Activated CD8-positive, alpha-beta memory T cell treated with anti-CD3 and anti-CD28 coated beads, Interleukin-2, amount 50 U/mL, for 4 hours (primary cell): ENCODE measurements around the gene GSC2.

Experiments used
- DNase-seq: peaks from one replicate; pipeline ENCODE4 v3.0.0-alpha.2; 2020

Gene GSC2

DNA sequence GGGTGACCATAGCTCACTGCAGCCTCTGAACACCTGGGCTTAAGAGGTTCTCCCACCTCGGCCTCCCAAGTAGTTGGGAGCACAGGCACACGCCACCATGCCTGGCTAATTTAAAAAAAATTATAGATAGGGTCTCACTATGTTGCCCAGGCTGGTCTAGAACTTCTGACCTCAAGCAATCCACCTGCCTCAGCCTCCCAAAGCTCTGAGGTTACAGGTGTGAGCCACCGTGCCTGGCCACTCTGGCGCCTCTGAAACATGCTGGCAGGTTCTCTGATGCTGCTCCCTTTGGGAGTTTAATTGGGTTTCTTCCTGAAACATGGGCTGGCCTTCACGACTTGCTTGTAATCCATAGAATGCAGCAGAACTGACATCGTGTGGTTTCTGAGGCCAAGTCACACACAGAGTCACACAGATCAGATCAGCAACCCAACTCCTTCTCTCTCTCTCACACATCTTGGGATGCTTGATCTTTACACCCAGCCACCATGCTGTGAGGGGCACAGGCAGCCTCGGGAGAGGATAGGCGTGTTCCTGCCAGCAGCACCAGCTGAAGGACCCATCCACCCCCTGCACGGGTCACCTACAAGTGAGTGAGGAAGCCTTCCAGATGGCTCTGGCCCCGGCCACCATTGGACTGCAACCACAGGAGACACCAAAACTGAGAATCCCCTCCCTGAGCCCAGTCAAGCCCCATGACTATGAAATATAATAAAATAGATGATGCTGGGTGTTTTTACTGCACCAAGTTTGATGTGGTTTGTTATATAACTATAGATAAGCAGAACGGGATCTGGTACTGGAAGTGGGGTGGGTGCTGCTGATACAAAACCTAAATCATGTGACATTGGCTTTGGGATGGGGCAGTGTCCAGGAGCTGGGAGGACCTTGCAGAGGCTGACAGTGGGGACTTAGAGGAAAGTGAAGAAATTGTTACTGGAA, 3.1 kb upstream of the GSC2 start:
- no peak for DNase-seq

DNA sequence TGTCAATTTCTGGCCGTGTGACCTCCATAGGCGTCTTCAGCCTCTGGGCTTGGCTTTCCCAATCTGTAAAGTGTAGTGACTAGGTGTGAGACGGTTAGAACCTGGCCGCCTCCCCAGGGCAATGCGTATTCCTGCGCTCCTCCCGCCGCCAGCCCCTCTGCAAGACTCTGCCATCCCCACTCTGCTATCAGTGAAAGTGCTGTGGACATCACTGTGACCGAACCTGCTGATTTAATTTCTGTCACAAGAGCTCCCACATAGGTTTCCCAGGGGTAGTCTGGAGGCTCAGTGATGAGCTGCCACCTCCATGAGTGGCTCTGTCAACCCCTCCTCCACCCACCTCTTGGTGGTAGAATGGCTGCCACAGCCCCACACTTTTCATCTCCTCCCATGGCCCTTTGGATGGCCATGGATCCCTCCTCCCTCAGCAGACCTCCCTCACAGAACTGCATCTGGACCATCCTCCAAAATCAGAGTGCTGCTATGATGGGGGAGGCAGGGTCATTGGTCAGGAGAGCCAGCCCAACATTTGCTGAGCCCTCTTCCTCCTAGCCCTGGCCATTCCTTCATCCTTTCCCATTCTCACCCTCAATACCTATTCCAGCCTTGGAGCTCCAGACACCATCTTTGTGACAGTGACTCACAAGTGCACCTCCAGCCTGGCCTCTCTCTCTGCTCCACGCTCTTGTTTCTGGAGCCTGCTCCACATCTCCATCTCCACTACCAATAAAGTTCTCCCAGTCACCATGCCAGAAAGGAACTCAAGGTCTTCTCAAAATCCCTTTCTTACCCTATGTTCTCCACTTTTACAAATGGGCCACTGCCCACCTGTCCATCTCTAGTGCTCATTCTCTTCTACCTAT, 1.5 kb upstream of the GSC2 start:
- DNase-seq: no peak

DNA sequence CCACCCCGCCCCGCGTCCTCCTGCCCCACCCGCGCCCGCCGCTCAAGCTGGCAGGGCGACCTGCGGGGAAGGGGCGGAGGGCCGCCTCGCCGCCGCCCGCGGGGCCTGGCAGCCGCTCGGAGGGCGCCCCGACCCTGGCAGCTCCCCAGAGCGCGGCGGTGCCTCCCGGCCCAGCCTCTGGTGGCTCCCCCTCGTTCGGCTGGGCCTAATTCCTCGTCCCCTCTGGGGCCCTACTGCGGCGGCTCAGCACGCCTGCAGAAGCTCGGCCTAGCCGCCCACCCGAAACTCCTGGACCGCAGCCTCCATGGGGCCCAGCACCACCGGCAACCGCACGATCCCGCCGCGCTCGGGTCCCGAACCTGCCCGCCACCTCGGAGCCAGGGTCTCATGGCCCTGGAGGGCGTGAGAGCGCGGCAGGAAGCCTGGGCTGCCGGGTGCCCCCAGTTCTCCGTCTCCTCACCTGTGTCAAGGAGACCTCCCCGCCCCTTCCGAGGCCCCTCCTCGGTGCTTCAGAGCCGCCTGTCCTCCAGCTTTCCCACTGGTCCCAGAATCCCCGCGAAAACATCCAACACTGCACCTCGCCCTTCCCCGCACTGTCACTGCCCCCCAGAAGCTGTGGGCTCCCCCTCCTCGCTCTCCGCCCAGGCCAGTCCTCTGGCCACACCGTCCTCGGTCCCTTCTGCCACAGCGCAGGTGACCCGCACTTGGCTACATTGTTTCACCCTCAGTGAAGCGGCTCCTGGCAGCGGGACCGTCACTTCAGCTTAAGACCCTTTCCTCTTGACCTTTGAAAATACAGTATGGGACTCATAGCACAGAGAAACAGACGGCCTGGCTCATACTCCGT, 613 bp upstream of the GSC2 start:
- no peak for DNase-seq

DNA sequence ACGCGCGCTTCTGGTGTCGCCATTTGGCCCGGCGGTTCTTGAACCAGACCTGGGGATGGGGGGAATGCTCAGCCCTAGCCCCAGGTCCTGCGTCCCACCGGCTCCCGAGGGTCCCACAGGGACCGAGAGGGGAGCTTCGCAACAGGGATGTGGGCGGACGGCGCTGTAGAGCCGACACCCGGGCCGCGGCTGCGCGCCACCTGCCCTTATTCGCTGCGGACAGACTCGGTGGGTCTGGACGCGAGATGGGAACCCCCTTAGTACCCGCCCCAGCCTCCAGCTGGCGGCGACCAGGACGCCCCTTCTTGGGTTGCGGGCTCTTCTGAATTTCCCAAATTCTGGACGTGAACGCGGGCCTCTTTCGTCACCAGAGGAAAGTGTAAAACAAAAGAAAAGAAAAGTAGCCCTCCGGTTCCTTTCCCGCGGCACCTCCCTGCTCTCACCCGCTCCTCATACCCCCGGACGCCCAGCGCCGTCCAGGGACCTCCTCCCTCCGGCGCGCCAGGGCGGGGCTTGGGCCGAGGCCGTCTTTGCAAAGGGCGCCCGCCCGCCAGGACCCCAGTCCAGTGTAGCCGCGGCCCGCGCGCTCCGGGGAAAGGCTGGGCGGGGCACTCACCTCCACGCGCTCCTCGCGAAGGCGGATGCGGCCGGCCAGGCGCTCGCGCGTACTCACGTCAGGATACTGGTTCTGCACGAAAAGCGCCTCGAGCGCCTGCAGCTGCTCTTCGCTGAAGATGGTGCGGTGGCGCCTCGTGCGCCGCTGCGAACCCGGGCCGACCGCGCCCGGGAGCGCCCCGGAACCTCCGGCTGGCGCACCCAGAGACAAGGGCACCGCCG, 827 bp downstream of the GSC2 start:
- no peak for DNase-seq

DNA sequence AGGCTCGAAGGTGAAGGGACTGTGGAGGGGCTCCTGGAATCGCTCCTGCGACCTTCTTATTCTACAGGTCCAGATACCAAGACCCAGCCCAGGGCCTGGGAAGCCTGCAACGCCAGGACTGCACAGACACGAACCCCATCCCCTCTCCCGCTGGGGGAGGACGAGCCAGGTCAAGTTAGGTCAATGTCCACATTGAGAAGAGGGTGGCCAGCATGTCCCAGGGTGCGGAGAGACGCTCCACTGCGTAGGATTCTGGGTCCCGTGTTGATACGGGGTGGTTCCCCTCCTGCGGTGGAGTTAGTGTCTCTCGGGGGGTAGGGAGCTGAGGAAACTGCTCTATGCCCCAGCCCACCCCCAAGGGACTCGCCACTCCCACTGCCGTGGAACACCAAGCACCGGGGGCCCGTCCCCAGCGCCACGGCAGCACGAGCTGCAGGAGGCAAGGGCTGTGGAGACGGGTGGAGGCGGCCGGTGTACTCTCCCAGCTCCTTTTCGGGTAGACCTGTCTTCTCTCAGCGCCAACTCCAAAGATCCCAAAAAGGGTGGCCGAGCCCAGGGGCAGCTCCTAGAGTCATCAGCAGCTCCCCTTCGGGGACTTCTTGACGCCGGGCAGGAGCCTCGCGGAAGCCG, 1.6 kb downstream of the GSC2 start:
- DNase-seq: no peak

DNA sequence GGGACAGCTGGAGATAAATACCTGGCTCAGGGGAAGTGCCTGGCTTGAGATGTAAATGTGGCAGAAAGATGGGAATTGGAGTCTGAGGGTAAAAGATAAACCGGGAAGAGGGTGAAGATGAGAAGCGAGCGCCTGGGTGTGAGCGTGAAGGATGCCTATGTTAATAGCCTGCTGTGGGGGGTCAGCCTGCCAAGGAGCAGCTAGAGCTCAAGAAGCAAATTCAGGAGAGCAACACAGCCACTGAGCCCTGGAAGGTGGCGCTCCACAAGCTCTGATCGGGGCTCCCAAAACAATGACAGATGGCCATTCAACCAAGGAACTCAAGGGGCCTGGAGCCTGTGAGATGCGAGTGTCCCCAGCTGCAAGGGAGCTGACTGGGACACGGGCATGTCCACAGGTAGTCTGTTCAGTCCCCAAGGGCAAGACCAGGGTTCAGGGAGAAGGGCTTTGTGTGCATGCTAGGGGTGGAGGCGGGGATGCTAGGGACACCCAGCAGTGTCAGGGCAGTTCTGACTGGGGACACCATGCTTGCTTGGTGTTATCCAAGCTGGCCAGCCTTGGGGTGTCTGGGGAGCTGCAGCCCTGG, 2.8 kb downstream of the GSC2 start:
- no peak for DNase-seq

DNA sequence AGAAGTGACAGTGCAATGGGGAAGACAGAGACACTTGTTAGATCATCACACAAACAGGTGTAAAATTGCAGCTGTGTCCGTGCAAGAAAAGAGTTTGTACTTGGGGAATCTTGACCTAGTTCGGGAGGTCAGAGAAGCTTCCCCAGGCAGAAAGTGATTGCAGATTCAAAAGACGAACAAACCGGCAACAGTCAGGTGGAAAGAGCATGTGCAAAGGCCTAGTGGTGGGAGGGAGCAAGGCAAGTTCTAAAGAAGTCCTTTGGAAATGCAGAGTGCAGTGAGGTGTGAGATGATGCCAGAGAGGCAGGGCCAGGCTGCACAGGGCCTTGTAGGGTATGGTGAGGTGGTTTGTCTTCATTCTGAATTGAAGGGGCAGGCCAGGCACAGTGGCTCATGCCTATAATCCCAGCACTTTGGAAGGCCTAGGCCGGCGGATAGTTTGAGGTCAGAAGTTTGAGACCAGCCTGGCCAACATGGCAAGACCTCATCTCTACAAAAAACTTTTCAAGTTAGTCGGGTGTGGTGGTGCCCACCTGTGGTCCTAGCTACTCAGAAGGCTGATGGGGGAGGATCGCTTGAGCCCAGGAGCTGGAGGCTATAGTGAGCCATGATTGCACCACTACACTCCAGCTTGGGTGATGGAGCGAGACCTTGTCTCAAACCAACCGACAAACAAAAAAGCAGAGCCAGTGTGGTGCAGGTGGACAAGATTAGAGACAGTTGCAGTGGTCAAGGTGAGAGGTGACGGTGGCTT, 3.7 kb downstream of the GSC2 start:
- DNase-seq: no peak

DNA sequence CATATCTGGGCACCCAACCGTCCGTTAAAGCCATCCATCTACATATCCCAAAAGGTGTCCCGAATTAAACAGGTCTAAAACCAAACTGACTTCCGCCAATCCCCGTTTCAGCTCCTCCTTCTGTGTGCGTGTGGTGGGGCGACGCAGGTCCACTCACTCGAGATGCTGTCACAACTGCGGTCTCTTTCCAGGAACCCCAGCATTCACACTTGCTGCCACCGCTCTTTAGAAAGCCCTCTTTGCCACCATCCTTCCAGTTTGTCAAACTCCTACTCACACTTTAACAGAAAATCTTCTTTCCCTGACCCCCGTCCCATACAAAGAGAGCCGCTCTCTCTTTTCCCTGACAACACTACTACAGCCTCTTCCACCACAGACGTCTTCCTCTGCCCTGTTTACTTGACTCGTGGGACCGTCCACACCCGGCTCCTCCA, 6.1 kb downstream of the GSC2 start:
- DNase-seq: no peak

DNA sequence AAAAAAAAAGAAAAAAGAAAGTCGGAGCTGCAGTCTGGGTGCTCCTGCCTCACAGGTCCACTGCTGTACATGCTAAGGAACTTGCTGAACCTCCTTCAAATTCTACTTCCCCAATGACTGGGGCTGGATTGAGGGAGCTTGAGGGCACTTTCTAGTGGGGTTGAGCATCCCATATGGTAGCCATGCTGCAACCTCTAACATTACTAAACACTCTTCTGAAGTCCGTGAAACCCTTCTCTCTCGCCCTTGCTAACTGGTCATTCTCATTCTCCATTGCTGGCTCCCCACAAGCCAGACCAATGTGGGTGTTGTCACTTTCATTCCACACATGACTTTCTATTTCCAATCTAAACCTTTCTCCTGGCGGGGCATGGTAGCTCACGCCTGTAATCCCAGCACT, 6.9 kb downstream of the GSC2 start:
- DNase-seq: no peak

DNA sequence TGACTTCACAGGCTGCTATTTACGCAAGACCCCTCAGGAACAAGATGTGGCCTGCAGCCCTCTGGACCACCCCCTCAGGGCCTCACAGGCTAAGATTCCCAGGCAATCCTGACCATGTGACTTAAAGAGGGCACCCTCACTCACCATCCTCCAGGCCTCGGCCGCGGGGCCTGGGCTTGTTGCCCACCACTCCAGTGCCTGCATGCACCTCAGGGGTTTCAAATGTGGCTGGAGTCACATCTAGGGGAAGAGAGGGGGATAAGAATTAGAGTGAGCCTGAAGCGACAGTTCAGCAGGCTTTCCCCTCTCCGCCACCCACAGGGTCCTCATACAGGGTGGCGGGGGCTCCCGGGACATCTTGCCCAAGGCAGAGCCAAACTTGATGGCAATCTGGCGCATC, 7.7 kb downstream of the GSC2 start:
- DNase-seq: no peak

DNA sequence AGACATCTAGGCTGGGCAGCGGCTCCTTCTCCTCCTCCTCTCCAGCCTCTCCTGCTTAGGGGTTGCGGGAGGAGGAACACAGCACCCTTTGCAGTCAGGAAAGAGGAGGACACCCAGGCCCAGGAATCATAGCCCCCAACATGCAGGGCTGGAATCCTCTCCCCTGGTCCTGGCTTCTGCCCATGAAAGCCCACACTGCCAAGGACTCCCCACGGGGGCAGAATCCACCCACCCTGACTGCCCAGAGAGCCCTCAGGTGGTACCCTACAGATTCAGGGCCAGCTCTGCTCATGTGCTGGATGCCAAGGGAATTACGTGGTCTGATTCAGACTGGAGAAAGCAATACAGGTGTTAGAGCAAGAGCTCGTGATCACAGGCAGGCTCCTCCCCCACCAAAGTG, 10.1 kb downstream of the GSC2 start:
- no peak for DNase-seq

DNA sequence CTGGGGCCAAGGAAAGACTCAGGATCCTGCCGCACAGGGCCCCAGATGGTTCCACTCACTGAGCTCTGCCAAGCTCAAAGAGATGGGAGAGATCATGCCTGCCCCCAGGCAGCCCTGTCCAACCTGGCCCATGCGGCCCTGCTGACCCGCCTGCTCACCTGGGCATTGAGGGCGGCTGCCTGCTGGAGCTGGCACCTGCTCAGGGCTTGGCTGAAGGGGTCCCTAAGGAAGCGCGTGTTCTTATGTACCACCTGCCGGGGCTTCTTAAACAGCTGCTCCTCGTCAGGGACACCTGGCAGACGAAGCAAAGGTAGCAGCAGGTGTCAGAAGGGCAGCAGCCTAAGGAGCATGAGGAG, 11.1 kb downstream of the GSC2 start:
- no peak for DNase-seq

DNA sequence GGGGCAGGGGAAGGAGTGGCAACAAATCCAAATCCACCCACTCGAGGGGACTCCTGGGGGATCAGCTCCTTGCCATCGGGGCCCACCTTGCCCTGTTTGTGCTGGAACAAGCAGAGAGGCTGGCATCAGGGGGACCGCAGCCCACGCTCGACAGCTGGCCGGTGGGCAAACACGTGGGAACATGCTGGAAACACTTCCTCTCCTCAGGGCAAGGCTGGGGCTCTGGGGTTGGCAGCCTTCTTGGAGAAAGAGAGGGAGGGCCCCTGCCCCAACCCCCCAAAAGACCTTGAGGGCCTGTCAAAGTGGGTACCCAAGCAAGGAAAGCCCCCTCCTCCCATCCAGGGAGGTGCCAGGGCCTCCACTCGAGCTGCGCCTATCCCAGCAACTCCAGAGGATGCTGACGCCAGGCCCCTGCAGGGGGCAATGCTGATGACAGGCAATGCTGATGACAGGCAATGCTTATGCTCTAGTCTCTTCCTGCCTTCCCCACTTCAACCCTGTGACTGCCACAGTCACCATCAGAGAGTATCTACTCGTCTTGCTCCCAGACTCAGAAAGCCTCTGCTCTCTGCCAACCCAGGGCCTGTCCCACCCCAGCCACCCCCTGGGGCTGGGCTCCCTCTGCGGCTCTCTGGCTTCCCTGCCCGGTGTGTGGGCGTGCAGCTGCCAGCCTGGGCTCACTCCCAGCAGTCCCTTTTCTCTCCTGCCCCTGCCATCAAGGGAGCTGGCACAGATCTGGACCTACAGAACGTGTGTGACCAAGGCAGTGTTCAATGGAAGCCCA, 11.7 kb downstream of the GSC2 start:
- DNase-seq: no peak

DNA sequence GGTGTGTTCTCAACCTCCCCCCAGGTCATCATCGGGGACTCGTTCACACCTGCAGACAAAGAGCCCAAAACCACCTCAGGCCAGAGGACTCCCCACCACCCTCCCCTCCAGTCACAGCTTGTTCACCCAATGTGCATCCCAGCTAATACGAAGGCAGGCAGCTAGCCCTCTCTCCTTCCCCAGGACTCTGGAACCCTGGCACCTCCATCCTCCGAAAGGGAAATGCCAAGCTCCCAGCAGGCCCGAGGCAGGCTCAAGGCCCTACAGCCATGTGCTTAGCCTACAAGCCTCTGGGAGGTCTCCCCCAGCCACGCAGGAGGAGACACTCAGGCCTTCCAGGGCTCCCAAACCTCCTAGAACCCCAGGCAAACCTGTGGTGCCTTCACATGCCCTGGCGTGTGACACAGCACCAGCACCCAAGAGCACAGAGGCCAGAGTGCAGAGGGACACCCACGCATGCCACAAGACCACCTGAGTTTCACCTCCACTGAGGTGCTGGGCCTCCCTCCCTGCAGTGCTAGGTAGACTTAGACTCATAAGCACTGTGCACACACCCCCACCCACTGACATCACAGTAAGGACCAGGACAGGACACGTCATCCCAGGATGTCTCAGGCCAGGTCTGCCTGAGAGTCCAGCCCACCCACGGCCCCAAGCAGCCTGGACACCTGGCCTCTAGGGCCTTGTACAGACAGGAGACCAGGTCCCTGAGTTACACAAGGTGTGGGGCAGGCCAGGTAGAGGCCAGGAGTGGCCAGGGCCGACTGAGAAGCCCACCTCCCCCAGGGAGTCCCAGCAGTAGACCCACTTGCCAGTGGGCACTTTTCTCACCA, 12.5 kb downstream of the GSC2 start:
- no peak for DNase-seq

DNA sequence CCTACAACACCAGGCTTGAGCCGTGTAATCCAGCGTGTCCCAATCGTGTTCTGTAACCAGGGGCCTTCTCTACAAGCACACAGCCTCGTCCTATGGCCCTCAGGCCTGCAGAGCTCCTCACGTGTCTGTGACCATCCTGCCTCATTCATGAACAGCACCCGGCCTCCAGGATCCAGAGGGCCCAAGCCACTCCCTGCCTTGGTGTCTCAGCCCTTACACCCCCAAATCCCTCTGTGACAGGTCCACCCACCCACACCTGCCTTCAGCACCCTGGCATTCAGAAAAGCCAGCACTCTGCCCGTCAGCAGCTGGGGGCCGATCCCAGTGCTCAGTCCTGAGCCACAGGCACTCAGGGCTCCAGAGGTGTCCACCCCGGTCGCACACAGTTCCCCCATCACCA, 13.2 kb downstream of the GSC2 start:
- no peak for DNase-seq

DNA sequence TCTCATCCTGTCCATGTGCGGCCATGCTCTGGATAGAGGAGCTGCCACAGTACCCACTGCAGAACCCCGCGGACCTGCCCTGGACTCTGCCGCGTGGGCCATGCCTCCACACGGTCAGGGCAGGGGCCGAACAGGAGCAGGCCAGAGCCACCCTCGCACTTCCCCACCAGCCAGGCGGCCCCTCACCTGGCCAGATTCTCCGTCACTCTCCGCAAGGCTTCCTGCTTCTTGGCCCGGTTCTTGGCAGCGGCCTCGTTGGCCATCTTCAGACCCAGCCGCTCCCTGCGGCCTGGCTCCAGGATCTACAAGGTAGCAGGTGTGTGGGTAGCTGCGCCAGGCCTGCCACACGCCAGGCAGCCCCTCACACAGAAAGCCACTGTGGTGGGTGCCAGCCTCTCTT, 15.2 kb downstream of the GSC2 start:
- no peak for DNase-seq

DNA sequence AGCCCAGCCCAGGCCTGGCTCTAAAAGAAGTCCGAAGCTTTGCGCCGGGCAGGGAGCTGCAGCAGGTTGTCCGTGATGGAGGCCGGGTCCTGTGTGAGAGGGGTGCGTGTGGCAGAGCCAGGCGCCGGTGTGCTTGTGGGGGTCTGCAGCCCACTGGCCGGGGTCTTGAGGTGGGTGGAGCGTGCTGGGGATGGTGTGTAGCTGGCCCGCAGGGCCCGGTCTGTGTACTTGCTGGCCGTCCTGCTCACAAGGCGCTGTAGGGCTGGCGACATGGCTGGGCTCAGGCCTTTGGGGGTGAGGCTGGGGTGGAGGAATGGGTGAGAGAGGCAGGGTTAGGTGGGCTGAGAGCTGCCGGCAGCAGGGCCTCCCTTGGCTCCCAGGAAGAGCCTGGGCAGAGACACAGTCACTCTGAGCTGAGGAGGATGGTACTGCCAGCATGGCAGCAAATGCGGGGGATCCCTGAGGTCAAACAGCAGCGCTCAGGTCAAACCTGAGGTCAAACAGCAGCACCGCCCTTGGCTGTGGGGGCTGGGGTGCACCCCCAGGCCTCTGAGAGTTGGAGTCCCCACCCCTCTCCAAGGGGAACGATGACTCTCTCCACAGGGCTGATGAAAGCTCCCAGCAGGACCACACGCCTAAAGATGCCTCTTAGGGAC, 15.8 kb downstream of the GSC2 start:
- DNase-seq: no peak

DNA sequence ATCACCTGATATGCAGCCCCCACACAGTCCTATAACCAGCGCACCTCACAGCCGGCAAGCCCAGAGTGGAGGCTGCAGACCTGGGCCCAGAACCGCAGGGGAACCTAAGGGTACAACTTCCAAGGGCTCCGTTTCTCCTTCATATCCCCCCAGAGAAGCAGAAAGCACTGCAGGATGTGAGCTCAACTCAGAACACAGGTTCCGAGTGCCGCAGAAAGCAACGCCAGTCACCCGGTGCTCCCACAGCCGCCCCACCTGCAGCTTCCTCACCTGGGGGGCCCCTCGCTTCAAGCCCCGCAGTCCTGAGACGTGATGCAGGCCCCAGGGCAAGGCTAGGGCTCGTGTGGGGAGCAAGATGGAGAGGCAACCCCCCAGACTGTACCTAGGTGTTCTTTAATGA, 16.5 kb downstream of the GSC2 start:
- no peak for DNase-seq
